MV-4-11 (cell line): ENCODE results near the gene FOSB.

Source experiments
- DNase-seq: peaks from one replicate; lab custom pipeline; 2025; lab: John Stamatoyannopoulos, UW

The FOSB gene

DNA sequence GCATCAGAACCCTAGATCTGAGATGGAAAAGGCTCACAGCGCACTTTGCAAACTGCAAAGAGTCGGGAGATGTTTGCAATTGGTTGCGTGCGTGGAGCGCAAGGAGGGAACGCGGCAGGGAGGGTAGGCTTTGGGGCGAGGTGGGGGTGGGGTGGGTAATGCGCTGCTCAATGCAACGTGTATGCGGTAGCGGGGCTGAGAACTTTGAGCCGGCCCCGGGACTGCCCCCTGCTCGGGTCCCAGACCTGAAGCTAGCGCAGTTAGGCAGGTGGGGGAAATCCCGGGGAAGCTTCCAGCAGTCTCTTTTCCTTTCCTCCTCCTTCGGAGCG, 971 bp downstream of the FOSB start:
- no peak for DNase-seq

DNA sequence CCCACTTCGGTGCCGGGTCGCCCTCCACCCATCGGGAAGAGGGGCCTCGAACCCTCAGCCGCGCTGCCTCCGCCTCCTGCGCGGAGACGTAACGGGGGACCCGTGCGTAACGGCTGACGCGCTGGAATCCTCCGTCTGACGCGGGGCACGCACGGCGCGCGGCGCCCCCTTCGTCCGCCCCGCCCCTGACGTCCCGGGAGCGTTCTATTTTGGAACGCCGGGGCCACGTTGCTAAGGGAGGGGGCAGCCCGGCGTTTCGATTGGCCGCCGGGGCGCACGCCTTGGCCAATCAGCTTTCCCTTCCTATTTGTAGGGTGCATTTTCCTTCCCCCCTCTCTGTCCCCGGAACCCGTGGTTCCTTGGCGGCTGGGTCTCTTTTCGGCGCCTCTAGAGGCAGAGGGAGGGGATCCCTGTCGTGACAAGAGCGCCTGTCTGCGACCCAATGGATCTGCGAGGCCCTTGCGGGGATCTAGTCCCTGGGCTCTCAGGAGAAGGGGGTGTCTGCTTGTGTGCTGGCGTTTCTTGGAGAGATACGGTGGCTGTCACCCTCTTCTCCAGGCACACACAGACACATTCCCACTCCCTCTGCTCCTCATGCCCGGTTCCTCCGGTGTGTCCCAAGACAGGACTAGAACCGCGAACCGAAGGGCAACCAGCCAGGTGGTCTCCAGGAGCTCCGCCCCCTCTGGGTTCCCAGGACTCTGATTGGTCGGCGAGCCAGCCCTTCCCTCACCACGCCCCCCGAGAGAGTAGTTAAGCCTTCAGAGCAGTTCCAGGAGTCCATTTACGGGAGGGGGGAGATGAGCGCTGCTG, 1.5 kb downstream of the FOSB start:
- peak; percentile 97 for DNase-seq

DNA sequence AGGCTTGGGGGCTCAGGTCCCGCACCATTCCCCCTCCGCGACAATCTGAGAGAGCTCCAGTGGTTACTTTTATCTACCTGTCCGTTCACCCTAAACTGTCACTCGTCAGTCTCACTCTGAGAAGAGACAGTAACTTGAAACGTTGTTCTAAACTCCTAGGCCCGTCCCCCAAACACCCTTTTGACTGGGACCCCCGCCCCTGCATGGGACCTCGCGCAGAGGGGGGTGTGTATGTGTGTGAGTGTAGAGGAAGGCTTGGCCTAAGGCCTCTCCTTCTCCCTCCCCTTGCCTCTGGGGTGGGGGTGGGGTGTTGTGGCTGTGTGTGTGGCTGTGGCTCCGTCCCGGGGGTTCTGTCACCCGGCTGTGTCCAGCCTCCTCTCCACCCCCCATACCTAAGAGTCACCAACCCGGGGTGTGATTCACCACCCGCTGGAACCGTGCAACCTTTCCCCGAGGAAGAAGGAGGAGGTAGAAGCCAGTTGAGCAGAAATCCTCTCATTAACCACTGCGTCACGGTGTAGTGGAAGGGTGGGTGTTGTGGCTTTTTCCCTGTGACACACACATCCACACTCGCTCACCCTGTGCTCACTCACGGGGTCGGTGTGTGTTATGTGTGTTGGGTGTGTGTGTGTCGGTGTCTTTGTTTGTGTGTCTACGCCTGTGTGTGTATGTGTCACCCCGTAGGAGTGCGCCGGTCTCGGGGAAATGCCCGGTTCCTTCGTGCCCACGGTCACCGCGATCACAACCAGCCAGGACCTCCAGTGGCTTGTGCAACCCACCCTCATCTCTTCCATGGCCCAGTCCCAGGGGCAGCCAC, 2.4 kb downstream of the FOSB start:
- peak; percentile 20 for DNase-seq

DNA sequence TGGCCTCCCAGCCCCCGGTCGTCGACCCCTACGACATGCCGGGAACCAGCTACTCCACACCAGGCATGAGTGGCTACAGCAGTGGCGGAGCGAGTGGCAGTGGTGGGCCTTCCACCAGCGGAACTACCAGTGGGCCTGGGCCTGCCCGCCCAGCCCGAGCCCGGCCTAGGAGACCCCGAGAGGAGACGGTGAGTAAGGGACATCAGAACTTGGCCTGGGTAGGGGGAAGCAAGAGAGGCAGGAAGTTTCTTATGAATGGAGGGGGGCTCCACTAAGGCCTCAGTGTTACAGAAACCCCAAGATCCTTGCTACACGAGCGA, 2.9 kb downstream of the FOSB start:
- no peak for DNase-seq

DNA sequence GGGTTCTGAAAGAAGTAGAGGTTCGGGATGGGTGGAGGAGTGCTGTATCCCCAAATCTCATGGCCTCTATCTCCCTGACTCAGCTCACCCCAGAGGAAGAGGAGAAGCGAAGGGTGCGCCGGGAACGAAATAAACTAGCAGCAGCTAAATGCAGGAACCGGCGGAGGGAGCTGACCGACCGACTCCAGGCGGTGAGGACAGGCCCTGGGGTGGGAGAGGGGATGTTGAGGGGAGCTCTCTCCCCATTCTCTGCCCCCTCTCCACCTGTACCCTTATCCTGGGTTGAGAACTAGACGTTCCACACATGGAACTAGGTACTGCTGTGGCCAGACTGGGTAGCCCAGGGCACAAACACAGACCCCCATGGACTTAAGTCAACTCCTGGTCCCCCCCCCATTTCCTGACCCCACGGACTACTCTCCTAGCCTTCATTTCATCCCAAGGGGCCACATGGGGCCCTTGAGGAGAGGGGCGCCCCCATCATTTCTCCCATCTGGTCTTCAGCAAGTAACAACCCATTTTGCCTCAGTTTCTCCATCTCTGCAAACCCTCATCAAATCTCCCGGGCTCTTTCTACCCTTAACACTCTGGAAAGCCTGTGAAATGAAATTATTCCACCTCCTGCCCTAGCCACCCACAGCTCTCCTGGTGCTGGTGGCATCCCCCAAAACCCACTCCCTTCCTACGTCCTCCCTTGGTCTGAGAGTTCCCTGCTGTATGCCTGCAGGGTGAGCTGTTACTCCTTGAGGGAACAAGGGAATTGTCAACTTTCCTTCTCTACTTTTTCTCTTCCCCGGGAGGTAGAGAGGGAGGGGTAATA, 3.5 kb downstream of the FOSB start:
- no peak for DNase-seq

DNA sequence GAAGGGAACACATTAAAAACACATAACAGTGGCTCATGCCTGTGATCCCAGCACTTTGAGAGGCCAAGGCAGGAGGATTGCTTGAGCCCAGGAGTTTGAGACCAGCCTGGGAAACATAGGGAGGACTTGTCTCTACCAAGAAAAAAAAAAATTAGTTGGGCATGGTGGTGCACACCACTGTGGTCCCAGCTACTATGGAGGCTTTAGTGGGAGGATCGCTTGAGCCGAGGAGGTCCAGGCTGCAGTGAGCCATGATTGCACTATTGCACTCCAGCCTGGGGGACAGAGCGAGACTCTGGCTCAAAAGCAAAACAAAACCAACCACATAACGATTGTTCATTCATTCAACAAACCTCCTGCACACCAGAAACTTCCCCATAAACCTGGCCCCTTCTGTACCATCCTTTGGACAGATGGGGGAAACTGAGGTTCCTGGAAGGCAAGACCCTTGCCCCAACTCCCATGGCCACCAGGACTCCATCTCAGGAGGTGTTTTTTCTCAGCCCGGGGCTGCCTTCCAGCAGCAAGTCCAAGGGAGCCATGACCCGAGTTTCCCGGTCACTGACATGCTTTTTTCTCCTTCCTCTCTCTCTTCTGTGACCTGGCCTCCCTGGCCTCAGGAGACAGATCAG, 4.3 kb downstream of the FOSB start:
- DNase-seq = no peak

DNA sequence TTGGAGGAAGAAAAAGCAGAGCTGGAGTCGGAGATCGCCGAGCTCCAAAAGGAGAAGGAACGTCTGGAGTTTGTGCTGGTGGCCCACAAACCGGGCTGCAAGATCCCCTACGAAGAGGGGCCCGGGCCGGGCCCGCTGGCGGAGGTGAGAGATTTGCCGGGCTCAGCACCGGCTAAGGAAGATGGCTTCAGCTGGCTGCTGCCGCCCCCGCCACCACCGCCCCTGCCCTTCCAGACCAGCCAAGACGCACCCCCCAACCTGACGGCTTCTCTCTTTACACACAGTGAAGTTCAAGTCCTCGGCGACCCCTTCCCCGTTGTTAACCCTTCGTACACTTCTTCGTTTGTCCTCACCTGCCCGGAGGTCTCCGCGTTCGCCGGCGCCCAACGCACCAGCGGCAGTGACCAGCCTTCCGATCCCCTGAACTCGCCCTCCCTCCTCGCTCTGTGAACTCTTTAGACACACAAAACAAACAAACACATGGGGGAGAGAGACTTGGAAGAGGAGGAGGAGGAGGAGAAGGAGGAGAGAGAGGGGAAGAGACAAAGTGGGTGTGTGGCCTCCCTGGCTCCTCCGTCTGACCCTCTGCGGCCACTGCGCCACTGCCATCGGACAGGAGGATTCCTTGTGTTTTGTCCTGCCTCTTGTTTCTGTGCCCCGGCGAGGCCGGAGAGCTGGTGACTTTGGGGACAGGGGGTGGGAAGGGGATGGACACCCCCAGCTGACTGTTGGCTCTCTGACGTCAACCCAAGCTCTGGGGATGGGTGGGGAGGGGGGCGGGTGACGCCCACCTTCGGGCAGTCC, 5.0 kb downstream of the FOSB start:
- no peak for DNase-seq

DNA sequence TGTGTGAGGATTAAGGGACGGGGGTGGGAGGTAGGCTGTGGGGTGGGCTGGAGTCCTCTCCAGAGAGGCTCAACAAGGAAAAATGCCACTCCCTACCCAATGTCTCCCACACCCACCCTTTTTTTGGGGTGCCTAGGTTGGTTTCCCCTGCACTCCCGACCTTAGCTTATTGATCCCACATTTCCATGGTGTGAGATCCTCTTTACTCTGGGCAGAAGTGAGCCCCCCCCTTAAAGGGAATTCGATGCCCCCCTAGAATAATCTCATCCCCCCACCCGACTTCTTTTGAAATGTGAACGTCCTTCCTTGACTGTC, 5.5 kb downstream of the FOSB start:
- DNase-seq = no peak

DNA sequence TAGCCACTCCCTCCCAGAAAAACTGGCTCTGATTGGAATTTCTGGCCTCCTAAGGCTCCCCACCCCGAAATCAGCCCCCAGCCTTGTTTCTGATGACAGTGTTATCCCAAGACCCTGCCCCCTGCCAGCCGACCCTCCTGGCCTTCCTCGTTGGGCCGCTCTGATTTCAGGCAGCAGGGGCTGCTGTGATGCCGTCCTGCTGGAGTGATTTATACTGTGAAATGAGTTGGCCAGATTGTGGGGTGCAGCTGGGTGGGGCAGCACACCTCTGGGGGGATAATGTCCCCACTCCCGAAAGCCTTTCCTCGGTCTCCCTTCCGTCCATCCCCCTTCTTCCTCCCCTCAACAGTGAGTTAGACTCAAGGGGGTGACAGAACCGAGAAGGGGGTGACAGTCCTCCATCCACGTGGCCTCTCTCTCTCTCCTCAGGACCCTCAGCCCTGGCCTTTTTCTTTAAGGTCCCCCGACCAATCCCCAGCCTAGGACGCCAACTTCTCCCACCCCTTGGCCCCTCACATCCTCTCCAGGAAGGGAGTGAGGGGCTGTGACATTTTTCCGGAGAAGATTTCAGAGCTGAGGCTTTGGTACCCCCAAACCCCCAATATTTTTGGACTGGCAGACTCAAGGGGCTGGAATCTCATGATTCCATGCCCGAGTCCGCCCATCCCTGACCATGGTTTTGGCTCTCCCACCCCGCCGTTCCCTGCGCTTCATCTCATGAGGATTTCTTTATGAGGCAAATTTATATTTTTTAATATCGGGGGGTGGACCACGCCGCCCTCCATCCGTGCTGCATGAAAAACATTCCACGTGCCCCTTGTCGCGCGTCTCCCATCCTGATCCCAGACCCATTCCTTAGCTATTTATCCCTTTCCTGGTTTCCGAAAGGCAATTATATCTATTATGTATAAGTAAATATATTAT, 6.1 kb downstream of the FOSB start:
- no peak for DNase-seq

DNA sequence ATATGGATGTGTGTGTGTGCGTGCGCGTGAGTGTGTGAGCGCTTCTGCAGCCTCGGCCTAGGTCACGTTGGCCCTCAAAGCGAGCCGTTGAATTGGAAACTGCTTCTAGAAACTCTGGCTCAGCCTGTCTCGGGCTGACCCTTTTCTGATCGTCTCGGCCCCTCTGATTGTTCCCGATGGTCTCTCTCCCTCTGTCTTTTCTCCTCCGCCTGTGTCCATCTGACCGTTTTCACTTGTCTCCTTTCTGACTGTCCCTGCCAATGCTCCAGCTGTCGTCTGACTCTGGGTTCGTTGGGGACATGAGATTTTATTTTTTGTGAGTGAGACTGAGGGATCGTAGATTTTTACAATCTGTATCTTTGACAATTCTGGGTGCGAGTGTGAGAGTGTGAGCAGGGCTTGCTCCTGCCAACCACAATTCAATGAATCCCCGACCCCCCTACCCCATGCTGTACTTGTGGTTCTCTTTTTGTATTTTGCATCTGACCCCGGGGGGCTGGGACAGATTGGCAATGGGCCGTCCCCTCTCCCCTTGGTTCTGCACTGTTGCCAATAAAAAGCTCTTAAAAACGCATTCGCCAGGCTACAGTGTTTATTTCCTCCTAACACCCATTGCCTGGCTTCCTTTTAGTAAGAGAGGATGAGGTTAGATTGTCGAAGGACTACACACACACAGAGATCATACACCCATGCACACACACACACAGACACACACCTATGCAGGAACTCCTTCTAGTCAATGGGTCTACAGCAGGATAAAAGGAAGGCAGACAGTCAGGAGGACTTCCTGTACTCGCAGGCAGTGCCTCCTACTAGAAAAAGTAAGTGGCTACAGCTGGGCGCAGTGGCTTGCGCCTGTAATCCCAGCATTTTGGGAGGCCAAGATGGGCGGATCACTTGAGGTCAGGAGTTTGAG, 7.1 kb downstream of the FOSB start:
- no peak for DNase-seq

DNA sequence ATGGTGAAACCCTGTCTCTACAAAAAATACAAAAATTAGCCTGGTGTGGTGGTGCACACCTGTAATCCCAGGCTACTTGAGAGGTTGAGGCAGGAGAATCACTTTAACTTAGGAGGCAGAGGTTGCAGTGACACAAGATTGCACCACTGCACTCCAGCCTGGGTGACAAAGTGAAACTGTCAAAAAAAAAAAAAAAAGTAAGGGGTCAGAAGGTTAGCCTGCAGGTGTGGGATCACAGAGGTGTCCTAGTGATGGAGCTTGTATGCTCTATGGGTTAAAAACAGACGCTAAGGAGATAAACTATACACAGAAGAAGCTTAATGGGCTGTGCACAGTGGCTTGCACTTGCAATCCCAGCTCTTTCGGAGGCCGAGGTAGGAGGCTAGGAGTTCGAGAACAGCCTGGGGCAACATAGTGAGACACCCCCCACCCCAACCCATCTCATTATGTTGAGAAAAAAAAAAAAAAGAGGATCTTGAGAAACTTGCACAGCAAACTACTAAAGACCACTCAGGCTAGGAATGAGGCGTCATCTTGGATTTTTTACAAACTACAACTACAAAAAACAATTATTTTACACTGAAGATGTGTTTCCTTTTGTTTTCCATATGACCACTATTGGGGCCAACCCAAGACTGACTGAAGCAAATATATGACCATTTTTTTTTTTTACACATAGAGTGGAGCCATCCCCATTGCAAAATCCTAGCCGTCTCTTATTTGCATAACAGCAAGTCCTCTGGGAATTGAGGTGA, 7.9 kb downstream of the FOSB start:
- no peak for DNase-seq

DNA sequence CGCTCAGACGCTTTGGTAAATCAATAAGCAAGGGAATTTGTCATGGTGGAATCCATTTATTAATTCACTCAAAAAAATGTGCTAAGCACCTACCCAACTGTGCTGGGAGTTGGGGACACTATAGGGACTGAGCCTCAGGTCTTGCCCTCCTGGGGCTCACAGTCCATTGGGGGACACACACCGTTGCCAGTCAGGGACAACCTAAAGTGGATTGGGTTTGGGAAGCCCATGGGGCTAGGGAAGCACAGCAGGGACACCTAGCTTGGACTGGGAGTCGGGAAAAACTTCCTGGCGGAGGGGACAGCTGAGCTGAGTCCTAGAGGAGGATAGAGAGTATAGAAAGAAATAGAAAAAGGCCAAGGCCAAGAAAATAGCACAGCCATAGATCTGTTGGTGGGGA, 8.5 kb downstream of the FOSB start:
- no peak for DNase-seq

DNA sequence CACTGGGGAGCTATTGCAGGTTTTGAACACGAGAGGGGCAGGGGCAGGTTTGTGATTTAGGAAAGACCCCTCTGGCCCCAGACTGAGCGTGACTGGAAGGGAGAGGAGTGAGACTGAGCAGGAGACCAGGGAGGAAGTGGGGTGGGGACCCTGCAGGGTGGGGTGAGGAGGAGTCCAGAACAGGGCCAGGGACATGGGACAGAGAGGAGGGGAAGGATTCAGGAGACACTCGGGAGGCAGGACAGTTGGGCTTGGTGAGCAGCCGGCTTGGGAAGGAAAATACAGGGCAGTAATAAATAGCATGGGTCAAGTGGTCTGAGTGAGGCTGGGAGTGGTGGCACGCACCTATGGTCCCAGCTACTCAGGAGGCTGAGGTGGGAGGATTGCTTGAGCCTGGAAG, 9.4 kb downstream of the FOSB start:
- no peak for DNase-seq

DNA sequence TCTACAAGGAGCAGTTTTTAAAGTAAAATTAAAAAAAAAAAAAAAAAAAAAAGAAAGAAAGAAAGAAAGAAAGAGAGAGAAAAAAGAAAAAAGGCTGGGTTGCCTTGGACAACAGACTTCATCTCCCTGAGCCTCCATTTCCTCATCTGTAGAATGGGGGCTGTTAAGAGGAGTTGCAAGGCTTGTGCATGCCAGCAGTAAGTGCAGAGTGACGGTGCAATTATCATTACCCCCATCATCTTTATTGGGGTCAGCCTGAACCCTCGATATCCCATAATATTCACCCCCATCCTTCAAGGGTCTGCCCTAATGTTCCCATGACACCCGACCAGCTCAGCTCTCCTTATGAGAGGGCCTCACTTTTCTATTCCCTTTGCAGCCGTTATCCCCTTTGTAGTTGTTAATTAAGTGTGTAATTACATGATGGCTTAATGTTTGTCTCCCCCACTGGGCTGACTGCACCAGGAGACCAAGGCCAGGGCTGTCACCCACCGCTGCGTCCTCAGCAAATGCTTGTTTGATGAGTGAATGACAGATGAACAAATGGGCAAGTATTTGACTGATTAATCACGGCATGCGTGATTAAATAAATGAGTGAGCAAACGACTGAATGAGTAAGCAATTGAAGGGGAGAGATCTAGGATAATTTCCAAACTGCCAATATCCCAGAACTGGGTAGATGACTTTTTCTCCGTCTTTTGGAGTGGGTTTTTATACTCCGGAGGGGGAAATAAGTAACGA, 10.1 kb downstream of the FOSB start:
- DNase-seq = no peak

DNA sequence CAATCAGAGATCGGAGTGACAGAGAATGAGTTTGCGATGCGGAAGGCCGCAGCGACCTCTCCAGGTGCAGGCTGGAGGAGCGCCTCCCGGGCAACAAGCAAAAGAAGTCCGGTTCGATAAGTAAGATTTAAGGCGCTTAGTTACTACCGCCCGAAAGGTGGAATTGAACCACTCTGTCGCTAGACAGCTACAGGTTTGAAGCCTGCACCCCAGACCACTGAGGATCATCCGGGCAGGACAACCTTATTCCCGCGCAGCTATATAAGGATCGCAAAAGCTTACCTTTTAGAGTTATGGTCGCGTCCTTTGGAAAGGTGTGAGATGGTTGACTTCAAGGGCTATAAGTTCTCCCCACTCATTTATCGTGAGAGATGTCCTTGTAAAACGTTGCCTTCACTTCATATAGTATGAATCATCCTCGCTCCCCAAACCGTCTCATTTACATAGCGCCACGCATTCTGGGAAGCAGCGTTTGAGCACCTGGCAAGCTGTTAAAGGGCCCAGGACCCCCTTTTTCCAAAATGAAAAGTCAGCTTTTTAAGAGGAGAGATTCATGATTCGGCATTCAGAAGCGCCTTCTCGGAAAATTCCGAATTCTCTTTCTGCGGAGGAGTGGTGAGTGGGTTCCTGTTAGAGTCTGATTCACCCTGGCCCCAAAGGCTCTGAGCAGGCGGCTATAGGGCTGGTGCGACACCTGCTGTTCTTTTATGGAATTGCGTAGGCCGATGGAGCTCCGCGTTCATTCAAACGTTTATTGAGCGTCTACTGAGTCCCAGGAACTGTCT, 10.8 kb downstream of the FOSB start:
- peak; percentile 95 for DNase-seq

DNA sequence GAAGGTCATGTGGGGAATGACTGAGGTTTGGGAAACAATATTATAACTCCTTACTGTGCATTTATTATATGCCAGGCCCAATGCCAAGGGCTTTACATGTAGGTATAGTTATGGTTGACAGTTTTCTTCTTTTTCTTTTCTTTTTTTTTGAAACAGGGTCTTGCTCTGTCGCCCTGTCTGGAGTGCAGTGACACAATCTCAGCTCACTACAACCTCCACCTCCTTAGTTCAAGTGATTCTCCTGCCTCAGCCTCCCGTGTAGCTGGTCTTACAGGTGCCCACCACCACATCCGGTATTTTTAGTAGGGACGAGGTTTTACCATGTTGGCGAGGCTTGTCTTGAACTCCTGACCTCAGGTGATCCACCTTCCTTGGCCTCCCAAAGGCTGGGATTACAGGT, 15.2 kb downstream of the FOSB start:
- no peak for DNase-seq

DNA sequence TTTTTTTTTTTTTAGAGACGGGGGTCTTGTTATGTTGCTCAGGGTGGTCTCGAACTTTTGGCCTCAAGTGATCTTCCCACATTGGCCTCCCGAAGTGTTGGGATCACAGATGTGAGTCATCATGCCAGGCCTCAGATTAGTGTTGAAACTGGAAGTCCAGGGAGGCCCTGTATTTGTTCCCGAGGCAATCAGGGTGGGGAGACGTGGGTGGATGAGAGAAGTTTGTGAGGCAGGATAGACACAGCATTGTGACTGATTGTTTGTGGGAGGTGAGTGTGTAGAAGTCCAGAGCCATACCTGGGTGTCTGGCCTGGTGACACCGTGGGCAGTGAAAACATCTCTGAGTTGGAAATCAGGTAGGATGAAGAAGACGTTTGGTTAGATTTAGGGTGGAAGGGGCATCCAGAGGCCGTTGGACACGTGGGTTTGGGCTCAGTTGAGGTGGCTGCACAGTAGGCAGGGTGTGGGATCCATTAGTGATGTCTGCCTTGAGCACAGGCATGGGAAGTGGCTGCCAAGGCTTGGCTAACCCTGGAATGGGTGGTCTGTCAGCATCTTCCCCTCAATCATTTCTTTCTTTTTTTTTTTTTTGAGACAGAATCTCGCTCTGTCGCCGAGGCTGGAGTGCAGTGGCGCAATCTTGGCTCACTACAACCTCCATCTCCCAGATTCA, 16.6 kb downstream of the FOSB start:
- no peak for DNase-seq
